Transverse colon (tissue), 4 donors: ENCODE data around the gene COL13A1. TPM values are rescaled to one million over a fixed set of nuclear protein-coding genes. Genes with fewer than 3 reads are reported as not detected.

ENCODE experiments used
- DNase-seq: peaks from one replicate; pipeline ENCODE4 v3.0.0-alpha.2; 2019
- H3K27ac ChIP-seq, 4 donors: fragments of 200-600 bp; sonication (generic); 2 replicates each; pipeline ENCODE4 v1.5.1; 2016 to 2018; ENCODE audit warnings: inconsistent platforms in 4 of 4
- H3K27me3 ChIP-seq: fragments of 200-600 bp; sonication (generic); 2 replicates; pipeline ENCODE4 v1.5.1; 2017; ENCODE audit warnings: inconsistent platforms
- H3K36me3 ChIP-seq, 4 donors: fragments of 200-600 bp; sonication (generic); 2 replicates each; pipeline ENCODE4 v1.5.1; 2017 to 2019; ENCODE audit warnings: inconsistent platforms in 4 of 4
- H3K4me1 ChIP-seq, 4 donors: fragments of 200-600 bp; sonication (generic); 2 replicates each; pipeline ENCODE4 v1.5.1; 2017 to 2020; ENCODE audit warnings: inconsistent platforms in 4 of 4
- H3K4me3 ChIP-seq, 4 donors: fragments of 200-600 bp; sonication (generic); 1 replicate in 1 of 4; 2 replicates in 3 of 4; pipeline versions ENCODE4 v1.5.1 to v1.6.1; 2017 to 2019; ENCODE audit warnings: inconsistent platforms in 4 of 4
- H3K9me3 ChIP-seq, 2 donors: fragments of 200-600 bp; sonication (generic); 2 replicates each; pipeline ENCODE4 v1.5.1; 2017 to 2019; ENCODE audit warnings: inconsistent platforms in 2 of 2
- CTCF ChIP-seq, 5 experiments: fragments of 200-600 bp in 3 of 5; fragments of 450-650 bp in 2 of 5; sonication (generic) in 3 of 5; IDR thresholded peaks; 1 replicate in 2 of 5; 2 replicates in 3 of 5; pipeline ENCODE4 v1.5.1; 2016 to 2017; ENCODE audit warnings: antibody characterized with exemption in 5 of 5, inconsistent platforms in 3 of 5, mild to moderate bottlenecking in 2 of 5, moderate library complexity in 1 of 5
- EP300 ChIP-seq: sonication (generic); formaldehyde crosslinking; IDR thresholded peaks from one replicate; pipeline ENCODE4 v1.6.1; 2017; ENCODE audit warnings: antibody characterized with exemption, low read depth
- POLR2A ChIP-seq: fragments of 450-650 bp; IDR thresholded peaks from one replicate; pipeline ENCODE4 v1.6.1; 2016; ENCODE audit warnings: antibody characterized with exemption, mild to moderate bottlenecking, moderate library complexity
- POLR2AphosphoS5 ChIP-seq, 3 donors: sonication (generic); formaldehyde crosslinking; IDR thresholded peaks; one replicate each; pipeline ENCODE4 v1.6.1; 2016; ENCODE audit warnings: antibody characterized with exemption in 3 of 3
- WGBS, 2 donors: methylation state at CpG; one replicate each; pipeline ENCODE4 v1.1.5; 2018; ENCODE audit warnings: low coverage in 1 of 2; 5-methylcytosine and 5-hydroxymethylcytosine counted together
- in situ Hi-C, 4 donors: fragments of 200-750 bp; cut with MboI; loops; one replicate each; pipeline versions ENCODE4 v1.15.0 to v1.15.1; 2017; ENCODE audit warnings: low sequenced_read_pairs in 3 of 4, low pct_ligation_motif_present in 1 of 4, low pct_unique_long_range_greater_than_20kb in 1 of 4
- intact Hi-C: fragments of 100-400 bp; cut with DNase I; formaldehyde crosslinking; loops from one replicate; pipeline ENCODE4 v1.15.1; 2023; ENCODE audit warnings: low total_unique reads
- total RNA-seq, 4 donors: library from RNA; depleted of rRNA; stranded (reverse); fragments of >200 nt; gene quantifications; one replicate each; pipeline ENCODE4 v1.1.0, GENCODE V29; 2016

Gene COL13A1
- total RNA-seq, 4 donors from 2014 or later, result 0.68 to 8.2 (median 2.1) TPM

GRCh38 chr10:69807696-69808095, 6.0 kb downstream of the COL13A1 start:
- intact Hi-C loops, result no loop called here
- Histone ChIP-seq H3K4me3 (no peak overlapping the region), H3K36me3 (no peaks in the 10 kb centered on the region), H3K9me3 (no peaks in the 10 kb centered on the region), H3K4me1 (peaks cover 0 to 9% (median 4%) of the 10 kb centered on the region in 4 donors), H3K27me3 (peaks cover 17% of the 10 kb centered on the region), H3K27ac (no peak overlapping the region)
- no peak for TF ChIP-seq CTCF (IDR thresholded peaks at IDR 0.05)
- TF ChIP-seq POLR2A, result no peak
- no peak for TF ChIP-seq EP300
- no peak for TF ChIP-seq POLR2AphosphoS5 (IDR thresholded peaks at IDR 0.05)
- 83% methylated on average over 2 of the region's 2 CpGs; no CpG with 5 or more reads in 1 of the 2 donors for WGBS, 2 donors
- DNase-seq, result no peak
- in situ Hi-C loops, result no loop called here

DNA sequence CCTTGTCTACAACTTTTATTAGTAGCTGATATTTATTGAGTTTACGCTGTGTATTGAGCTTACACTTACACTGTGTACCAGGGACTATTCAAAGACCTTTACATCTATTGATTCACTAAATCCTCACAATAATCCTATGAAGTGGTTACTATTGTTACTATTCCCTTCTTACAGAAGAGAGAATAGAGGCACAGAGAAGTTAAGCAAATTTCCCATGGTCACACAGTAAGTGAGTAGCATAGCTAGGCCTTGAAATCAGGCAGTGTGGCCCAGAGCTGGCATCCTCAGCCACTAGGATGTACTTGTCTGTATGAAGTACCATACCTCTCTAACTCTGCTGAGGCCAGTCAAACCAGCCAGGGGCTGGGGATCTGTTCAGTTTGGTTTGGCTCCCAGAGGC, 7.6 kb downstream of the COL13A1 start:
- no peak for DNase-seq
- intact Hi-C loops (no loop called here), in situ Hi-C loops (no loop called here)
- Histone ChIP-seq H3K4me3 (no peak overlapping the region), H3K36me3 (no peaks in the 10 kb centered on the region), H3K9me3 (no peaks in the 10 kb centered on the region), H3K27me3 (peaks cover under 1% of the 10 kb centered on the region), H3K4me1 (no peaks in the 10 kb centered on the region), H3K27ac (no peak overlapping the region)
- TF ChIP-seq POLR2AphosphoS5 (IDR thresholded peaks at IDR 0.05), result no peak
- TF ChIP-seq EP300, result no peak
- TF ChIP-seq CTCF (IDR thresholded peaks at IDR 0.05), result no peak
- no peak for TF ChIP-seq POLR2A
- 100% methylated on average over 1 of the region's 1 CpG; no CpG with 5 or more reads in 1 of the 2 donors for WGBS, 2 donors

DNA sequence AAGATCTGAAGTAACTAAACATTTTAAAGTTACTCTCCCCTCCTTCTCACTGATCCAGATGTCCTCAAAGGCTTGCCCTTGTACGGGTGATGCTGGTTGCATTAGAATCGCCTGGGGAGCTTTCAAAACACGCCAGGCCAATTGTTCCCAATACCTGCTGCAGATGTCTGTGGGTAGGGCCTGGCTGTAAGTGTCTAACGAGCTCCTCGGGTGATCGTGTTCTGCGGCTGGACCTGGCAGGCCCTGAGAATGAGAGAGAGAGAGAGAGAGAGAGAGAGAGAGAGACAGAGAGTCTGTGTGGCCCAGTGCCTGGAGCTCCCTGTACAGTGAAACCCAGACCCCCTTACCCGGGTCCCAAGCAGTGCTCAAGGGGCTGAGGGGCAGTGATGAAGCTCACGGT, 8.4 kb downstream of the COL13A1 start:
- DNase-seq, result no peak
- 63% methylated on average over 9 of the region's 9 CpGs; no CpG with 5 or more reads in 1 of the 2 donors for WGBS, 2 donors
- in situ Hi-C loops, result no loop called here

GRCh38 chr10:69810675-69811397, 9.1 kb downstream of the COL13A1 start:
- Histone ChIP-seq H3K4me3 (no peak overlapping the region), H3K4me1 (no peaks in the 10 kb centered on the region), H3K9me3 (no peaks in the 10 kb centered on the region), H3K27me3 (no peaks in the 10 kb centered on the region), H3K36me3 (no peaks in the 10 kb centered on the region), H3K27ac (no peak overlapping the region)
- TF ChIP-seq CTCF (IDR thresholded peaks at IDR 0.05) (no peak), POLR2AphosphoS5 (IDR thresholded peaks at IDR 0.05) (no peak), POLR2A (no peak), EP300 (no peak)
- in situ Hi-C loops (no loop called here), intact Hi-C loops (no loop called here)
- DNase-seq, result no peak
- 90% methylated on average over 11 of the region's 12 CpGs; no CpG with 5 or more reads in 1 of the 2 donors for WGBS, 2 donors

More for the DNA sequence above, 8.4 kb downstream of the COL13A1 start:
- Histone ChIP-seq H3K36me3 (no peaks in the 10 kb centered on the region), H3K4me1 (no peaks in the 10 kb centered on the region), H3K4me3 (no peak overlapping the region), H3K27me3 (no peaks in the 10 kb centered on the region), H3K27ac (no peak overlapping the region), H3K9me3 (no peaks in the 10 kb centered on the region)
- TF ChIP-seq CTCF (IDR thresholded peaks at IDR 0.05), result no peak
- TF ChIP-seq POLR2AphosphoS5 (IDR thresholded peaks at IDR 0.05), result no peak
- no peak for TF ChIP-seq EP300
- no peak for TF ChIP-seq POLR2A
- intact Hi-C loops, result no loop called here
